ENCODE data around the gene COPA.

GRCh38 chr1:160257411-160258015 is 85.5 kb downstream of the COPA start:
- no peak for TF ChIP-seq GABPA (IDR thresholded peaks at IDR 0.05; ENCODE audit: low read depth)
- TF ChIP-seq POLR2AphosphoS2 (IDR thresholded peaks at IDR 0.05; ENCODE audit: low read depth, low read length): no peak
- TF ChIP-seq EZH2 (IDR thresholded peaks at IDR 0.05; ENCODE audit: borderline replicate concordance, control insufficient read depth, low read depth, low read length): no peak
- no peak for TF ChIP-seq MYC (IDR thresholded peaks at IDR 0.05; ENCODE audit: insufficient read depth, insufficient read length, insufficient replicate concordance, low read length, severe bottlenecking)
- TF ChIP-seq RCOR1 (conservative IDR thresholded peaks at IDR 0.05; ENCODE audit: low read depth, low read length): no peak
- no peak for TF ChIP-seq JUNB (IDR thresholded peaks at IDR 0.05)
- TF ChIP-seq, protein P1, sequence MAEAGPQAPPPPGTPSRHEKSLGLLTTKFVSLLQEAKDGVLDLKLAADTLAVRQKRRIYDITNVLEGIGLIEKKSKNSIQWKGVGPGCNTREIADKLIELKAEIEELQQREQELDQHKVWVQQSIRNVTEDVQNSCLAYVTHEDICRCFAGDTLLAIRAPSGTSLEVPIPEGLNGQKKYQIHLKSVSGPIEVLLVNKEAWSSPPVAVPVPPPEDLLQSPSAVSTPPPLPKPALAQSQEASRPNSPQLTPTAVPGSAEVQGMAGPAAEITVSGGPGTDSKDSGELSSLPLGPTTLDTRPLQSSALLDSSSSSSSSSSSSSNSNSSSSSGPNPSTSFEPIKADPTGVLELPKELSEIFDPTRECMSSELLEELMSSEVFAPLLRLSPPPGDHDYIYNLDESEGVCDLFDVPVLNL (IDR thresholded peaks at IDR 0.05; ENCODE audit: low read depth, low read length): no peak
- no peak for TF ChIP-seq POLR2A (IDR thresholded peaks at IDR 0.05; ENCODE audit: low read depth, low read length)
- TF ChIP-seq, protein P2, sequence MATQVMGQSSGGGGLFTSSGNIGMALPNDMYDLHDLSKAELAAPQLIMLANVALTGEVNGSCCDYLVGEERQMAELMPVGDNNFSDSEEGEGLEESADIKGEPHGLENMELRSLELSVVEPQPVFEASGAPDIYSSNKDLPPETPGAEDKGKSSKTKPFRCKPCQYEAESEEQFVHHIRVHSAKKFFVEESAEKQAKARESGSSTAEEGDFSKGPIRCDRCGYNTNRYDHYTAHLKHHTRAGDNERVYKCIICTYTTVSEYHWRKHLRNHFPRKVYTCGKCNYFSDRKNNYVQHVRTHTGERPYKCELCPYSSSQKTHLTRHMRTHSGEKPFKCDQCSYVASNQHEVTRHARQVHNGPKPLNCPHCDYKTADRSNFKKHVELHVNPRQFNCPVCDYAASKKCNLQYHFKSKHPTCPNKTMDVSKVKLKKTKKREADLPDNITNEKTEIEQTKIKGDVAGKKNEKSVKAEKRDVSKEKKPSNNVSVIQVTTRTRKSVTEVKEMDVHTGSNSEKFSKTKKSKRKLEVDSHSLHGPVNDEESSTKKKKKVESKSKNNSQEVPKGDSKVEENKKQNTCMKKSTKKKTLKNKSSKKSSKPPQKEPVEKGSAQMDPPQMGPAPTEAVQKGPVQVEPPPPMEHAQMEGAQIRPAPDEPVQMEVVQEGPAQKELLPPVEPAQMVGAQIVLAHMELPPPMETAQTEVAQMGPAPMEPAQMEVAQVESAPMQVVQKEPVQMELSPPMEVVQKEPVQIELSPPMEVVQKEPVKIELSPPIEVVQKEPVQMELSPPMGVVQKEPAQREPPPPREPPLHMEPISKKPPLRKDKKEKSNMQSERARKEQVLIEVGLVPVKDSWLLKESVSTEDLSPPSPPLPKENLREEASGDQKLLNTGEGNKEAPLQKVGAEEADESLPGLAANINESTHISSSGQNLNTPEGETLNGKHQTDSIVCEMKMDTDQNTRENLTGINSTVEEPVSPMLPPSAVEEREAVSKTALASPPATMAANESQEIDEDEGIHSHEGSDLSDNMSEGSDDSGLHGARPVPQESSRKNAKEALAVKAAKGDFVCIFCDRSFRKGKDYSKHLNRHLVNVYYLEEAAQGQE (IDR thresholded peaks at IDR 0.05; ENCODE audit: low read depth, low read length): no peak
- no peak for TF ChIP-seq CHD2 (IDR thresholded peaks at IDR 0.05; ENCODE audit: borderline replicate concordance, low read depth, low read length)
- TF ChIP-seq TCF7 (IDR thresholded peaks at IDR 0.05; ENCODE audit: borderline replicate concordance): no peak

All from GM12878 (cell line).